ENCODE data around the gene SLC6A12. TPM values are rescaled to one million over a fixed set of nuclear protein-coding genes. Genes with fewer than 3 reads are reported as not detected.

SLC6A12 gene
- polyA plus RNA-seq, 1 donor from 2014 or later: 0.15 TPM

GRCh38 chr12:157644-158043 is 56.3 kb downstream of the SLC6A12 start:
- no peaks in the 10 kb centered on the region for H3K9me3 ChIP-seq (ENCODE audit: low read length)
- no peaks in the 10 kb centered on the region for H3K79me2 ChIP-seq (replicated peaks; ENCODE audit: insufficient read depth, low read length)
- no peak overlapping the region for H3K4me2 ChIP-seq (ENCODE audit: low read length)
- H2AFZ ChIP-seq (ENCODE audit: low read depth, low read length): no peak overlapping the region
- H3K36me3 ChIP-seq (ENCODE audit: insufficient read depth, low read length): no peaks in the 10 kb centered on the region
- no peak overlapping the region for H3K9ac ChIP-seq (ENCODE audit: low read length)
- H4K20me1 ChIP-seq (ENCODE audit: insufficient read depth): no peaks in the 10 kb centered on the region
- TF ChIP-seq EZH2 (IDR thresholded peaks at IDR 0.05; ENCODE audit: borderline replicate concordance, insufficient read depth, low read length, poor library complexity, severe bottlenecking) (no peak), RAD21 (conservative IDR thresholded peaks at IDR 0.05) (no peak), MXI1 (conservative IDR thresholded peaks at IDR 0.05; ENCODE audit: poor library complexity, severe bottlenecking) (no peak), CTCF (IDR thresholded peaks at IDR 0.05; ENCODE audit: poor library complexity, severe bottlenecking) (no peak), REST (IDR thresholded peaks at IDR 0.05; ENCODE audit: borderline replicate concordance) (no peak), TAF1 (IDR thresholded peaks at IDR 0.05; ENCODE audit: low read depth) (no peak), SMC3 (conservative IDR thresholded peaks at IDR 0.05; ENCODE audit: poor library complexity) (no peak), EP300 (conservative IDR thresholded peaks at IDR 0.05; ENCODE audit: poor library complexity, severe bottlenecking) (no peak), POLR2AphosphoS5 (IDR thresholded peaks at IDR 0.05) (no peak)
- no peaks in the 10 kb centered on the region for H3K27me3 ChIP-seq (ENCODE audit: insufficient read depth, low read depth, low read length)
- H3K4me3 ChIP-seq (ENCODE audit: low read length): no peak overlapping the region
- H3K9me2 ChIP-seq (ENCODE audit: insufficient read depth, low read length): no peaks in the 10 kb centered on the region
- H3F3A ChIP-seq (ENCODE audit: insufficient read depth, low read length, poor library complexity, severe bottlenecking): no peaks in the 10 kb centered on the region
- no peak overlapping the region for H3K27ac ChIP-seq (ENCODE audit: low read length)

GRCh38 chr12:156945-157344 is 57.0 kb downstream of the SLC6A12 start:
- no peak overlapping the region for H3K4me3 ChIP-seq (ENCODE audit: low read length)
- no peaks in the 10 kb centered on the region for H3K9me2 ChIP-seq (ENCODE audit: insufficient read depth, low read length)
- no peaks in the 10 kb centered on the region for H3K79me2 ChIP-seq (replicated peaks; ENCODE audit: insufficient read depth, low read length)
- H3K27ac ChIP-seq (ENCODE audit: low read length): no peak overlapping the region
- H3K27me3 ChIP-seq (ENCODE audit: insufficient read depth, low read depth, low read length): no peaks in the 10 kb centered on the region
- no peak overlapping the region for H2AFZ ChIP-seq (ENCODE audit: low read depth, low read length)
- no peaks in the 10 kb centered on the region for H3K9me3 ChIP-seq (ENCODE audit: low read length)
- no peaks in the 10 kb centered on the region for H3F3A ChIP-seq (ENCODE audit: insufficient read depth, low read length, poor library complexity, severe bottlenecking)
- no peak overlapping the region for H3K4me2 ChIP-seq (ENCODE audit: low read length)
- TF ChIP-seq SMC3 (conservative IDR thresholded peaks at IDR 0.05; ENCODE audit: poor library complexity) (no peak), EZH2 (IDR thresholded peaks at IDR 0.05; ENCODE audit: borderline replicate concordance, insufficient read depth, low read length, poor library complexity, severe bottlenecking) (no peak), EP300 (conservative IDR thresholded peaks at IDR 0.05; ENCODE audit: poor library complexity, severe bottlenecking) (no peak), RAD21 (conservative IDR thresholded peaks at IDR 0.05) (no peak), TAF1 (IDR thresholded peaks at IDR 0.05; ENCODE audit: low read depth) (no peak), REST (IDR thresholded peaks at IDR 0.05; ENCODE audit: borderline replicate concordance) (no peak), POLR2AphosphoS5 (IDR thresholded peaks at IDR 0.05) (no peak)
- H4K20me1 ChIP-seq (ENCODE audit: insufficient read depth): no peaks in the 10 kb centered on the region
- H3K36me3 ChIP-seq (ENCODE audit: insufficient read depth, low read length): no peaks in the 10 kb centered on the region
- H3K9ac ChIP-seq (ENCODE audit: low read length): no peak overlapping the region
